ENCODE measurements around the gene CPNE5.

Gene CPNE5

DNA sequence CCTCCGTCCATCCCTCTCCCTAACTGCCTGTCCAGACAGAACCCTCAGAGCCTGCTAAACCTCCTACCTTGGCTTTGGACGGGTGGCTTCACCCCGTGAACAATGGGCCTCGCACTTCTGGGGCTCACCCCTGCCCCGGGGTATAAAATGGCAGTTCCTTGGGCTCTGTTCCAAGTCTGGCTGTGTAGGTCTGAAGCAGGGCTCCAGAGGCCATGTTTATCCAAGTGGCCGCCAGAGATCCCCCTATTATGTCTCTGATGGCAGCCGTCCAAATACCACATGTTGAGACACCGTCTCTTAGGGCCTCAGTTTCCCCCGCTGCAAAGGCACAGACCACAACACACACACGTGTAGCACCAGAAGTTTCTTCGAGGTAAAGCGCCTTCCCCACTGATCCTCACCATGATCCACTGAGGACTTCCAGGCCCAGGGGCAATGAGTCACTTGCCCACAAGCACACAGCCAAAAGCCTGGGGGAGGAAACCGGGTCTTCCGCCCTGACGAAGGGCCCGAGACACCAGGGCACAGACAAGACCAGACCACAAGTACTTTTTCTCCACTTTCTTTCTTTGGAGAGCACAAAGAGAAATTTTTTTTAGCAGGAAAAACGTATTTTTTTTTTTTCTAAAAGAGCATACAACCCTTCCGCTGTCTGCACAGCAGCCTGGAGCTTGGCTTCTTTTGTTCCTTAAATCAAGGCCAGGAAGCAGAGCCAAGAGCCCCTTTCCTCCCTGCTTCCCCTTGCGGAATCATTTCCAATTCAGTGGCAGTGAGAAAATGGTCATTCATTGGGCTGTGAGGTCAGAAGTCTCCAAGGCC, 11.8 kb downstream of the CPNE5 start:
- H2AFZ ChIP-seq (ENCODE audit: low read depth, low read length) = no peak overlapping the region
- H3K36me3 ChIP-seq (replicated peaks; ENCODE audit: low read depth, low read length) = no peaks in the 10 kb centered on the region
- H3K4me2 ChIP-seq (ENCODE audit: low read length) = no peak overlapping the region
- no peak overlapping the region for H3K9ac ChIP-seq (ENCODE audit: low read length)
- no peaks in the 10 kb centered on the region for H4K20me1 ChIP-seq (ENCODE audit: insufficient read depth, low read length)
- peaks cover 3% of the 10 kb centered on the region; the same call in 1 of the 2 replicates for H3K4me1 ChIP-seq (ENCODE audit: low read length)
- H3K27ac ChIP-seq (ENCODE audit: low read length) = no peak overlapping the region
- no peaks in the 10 kb centered on the region; the same call in 1 of the 2 replicates for H3K27me3 ChIP-seq (ENCODE audit: low read depth, low read length)
- no peak overlapping the region for H3K4me3 ChIP-seq (ENCODE audit: low read length)
- no peaks in the 10 kb centered on the region for H3K9me3 ChIP-seq (ENCODE audit: insufficient read depth, low read length)
- TF ChIP-seq, protein P1, sequence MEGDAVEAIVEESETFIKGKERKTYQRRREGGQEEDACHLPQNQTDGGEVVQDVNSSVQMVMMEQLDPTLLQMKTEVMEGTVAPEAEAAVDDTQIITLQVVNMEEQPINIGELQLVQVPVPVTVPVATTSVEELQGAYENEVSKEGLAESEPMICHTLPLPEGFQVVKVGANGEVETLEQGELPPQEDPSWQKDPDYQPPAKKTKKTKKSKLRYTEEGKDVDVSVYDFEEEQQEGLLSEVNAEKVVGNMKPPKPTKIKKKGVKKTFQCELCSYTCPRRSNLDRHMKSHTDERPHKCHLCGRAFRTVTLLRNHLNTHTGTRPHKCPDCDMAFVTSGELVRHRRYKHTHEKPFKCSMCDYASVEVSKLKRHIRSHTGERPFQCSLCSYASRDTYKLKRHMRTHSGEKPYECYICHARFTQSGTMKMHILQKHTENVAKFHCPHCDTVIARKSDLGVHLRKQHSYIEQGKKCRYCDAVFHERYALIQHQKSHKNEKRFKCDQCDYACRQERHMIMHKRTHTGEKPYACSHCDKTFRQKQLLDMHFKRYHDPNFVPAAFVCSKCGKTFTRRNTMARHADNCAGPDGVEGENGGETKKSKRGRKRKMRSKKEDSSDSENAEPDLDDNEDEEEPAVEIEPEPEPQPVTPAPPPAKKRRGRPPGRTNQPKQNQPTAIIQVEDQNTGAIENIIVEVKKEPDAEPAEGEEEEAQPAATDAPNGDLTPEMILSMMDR (IDR thresholded peaks at IDR 0.05; ENCODE audit: low read depth, low read length) = no peak
- TF ChIP-seq EZH2phosphoT487 (IDR thresholded peaks at IDR 0.05; ENCODE audit: low read depth) = no peak
- no peaks in the 10 kb centered on the region for H3K79me2 ChIP-seq (ENCODE audit: low read length)

- no peak overlapping the region for H3K9ac ChIP-seq (ENCODE audit: low read length)
- peaks cover 3% of the 10 kb centered on the region; the same call in 1 of the 2 replicates for H3K4me1 ChIP-seq (ENCODE audit: low read length)
- no peak overlapping the region for H3K27ac ChIP-seq (ENCODE audit: low read length)
- no peak overlapping the region for H3K4me3 ChIP-seq (ENCODE audit: low read length)
- TF ChIP-seq, protein P1 (IDR thresholded peaks at IDR 0.05; ENCODE audit: low read depth, low read length) = no peak
- no peak for TF ChIP-seq EZH2phosphoT487 (IDR thresholded peaks at IDR 0.05; ENCODE audit: low read depth)
- no peaks in the 10 kb centered on the region for H3K9me3 ChIP-seq (ENCODE audit: insufficient read depth, low read length)
- H3K79me2 ChIP-seq (ENCODE audit: low read length) = no peaks in the 10 kb centered on the region
- no peaks in the 10 kb centered on the region; the same call in 1 of the 2 replicates for H3K27me3 ChIP-seq (ENCODE audit: low read depth, low read length)
- no peaks in the 10 kb centered on the region for H3K36me3 ChIP-seq (replicated peaks; ENCODE audit: low read depth, low read length)
- H4K20me1 ChIP-seq (ENCODE audit: insufficient read depth, low read length) = no peaks in the 10 kb centered on the region
- H3K4me2 ChIP-seq (ENCODE audit: low read length) = no peak overlapping the region
- H2AFZ ChIP-seq (ENCODE audit: low read depth, low read length) = no peak overlapping the region
These were observed 12.6 kb downstream of the CPNE5 start for GRCh38 chr6:36826520-36827227.

GRCh38 chr6:36825994-36826393, 13.2 kb downstream of the CPNE5 start:
- H3K4me2 ChIP-seq (ENCODE audit: low read length) = no peak overlapping the region
- H3K4me1 ChIP-seq (ENCODE audit: low read length) = peaks cover 3% of the 10 kb centered on the region; the same call in 1 of the 2 replicates

More at GRCh38 chr6:36825994-36826393, 13.2 kb downstream of the CPNE5 start:
- Histone ChIP-seq H2AFZ (ENCODE audit: low read depth, low read length) (no peak overlapping the region), H4K20me1 (ENCODE audit: insufficient read depth, low read length) (no peaks in the 10 kb centered on the region), H3K9ac (ENCODE audit: low read length) (no peak overlapping the region), H3K27me3 (ENCODE audit: low read depth, low read length) (no peaks in the 10 kb centered on the region; the same call in 1 of the 2 replicates), H3K4me3 (ENCODE audit: low read length) (no peak overlapping the region), H3K9me3 (ENCODE audit: insufficient read depth, low read length) (no peaks in the 10 kb centered on the region), H3K36me3 (replicated peaks; ENCODE audit: low read depth, low read length) (no peaks in the 10 kb centered on the region), H3K27ac (ENCODE audit: low read length) (no peak overlapping the region), H3K79me2 (ENCODE audit: low read length) (no peaks in the 10 kb centered on the region)
- no peak for TF ChIP-seq EZH2phosphoT487 (IDR thresholded peaks at IDR 0.05; ENCODE audit: low read depth)
- TF ChIP-seq, protein P1 (IDR thresholded peaks at IDR 0.05; ENCODE audit: low read depth, low read length) = no peak

All from OCI-LY3 (cell line).